ENCODE results near the gene DROSHA.

Gene DROSHA

DNA sequence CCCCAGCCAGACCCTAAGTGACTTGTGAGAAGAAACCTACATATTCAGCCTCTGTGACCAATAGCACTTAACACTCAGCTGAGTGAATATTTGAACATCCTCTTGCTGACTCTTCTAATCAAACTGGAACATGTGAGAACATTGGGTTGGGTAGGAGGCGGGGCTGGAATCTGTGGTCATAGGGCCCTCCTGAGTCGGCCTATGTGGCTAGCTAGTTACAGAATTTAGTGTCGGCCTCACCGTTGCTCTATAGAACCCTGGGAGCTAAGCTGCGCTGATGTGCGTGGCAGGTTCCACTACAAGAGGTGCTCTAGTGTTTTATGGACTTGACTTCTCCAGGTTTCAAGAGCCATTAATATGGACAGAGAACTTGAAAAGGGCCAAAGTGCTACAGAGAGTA is 138.8 kb downstream of the DROSHA start:
- no peak for TF ChIP-seq CTCF (IDR thresholded peaks at IDR 0.05; ENCODE audit: low read length, missing control alignments)
- no peak overlapping the region for H3K4me3 ChIP-seq (replicated peaks; ENCODE audit: low read depth, low read length)
- DNase-seq (ENCODE audit: low read depth): no peak

DNA sequence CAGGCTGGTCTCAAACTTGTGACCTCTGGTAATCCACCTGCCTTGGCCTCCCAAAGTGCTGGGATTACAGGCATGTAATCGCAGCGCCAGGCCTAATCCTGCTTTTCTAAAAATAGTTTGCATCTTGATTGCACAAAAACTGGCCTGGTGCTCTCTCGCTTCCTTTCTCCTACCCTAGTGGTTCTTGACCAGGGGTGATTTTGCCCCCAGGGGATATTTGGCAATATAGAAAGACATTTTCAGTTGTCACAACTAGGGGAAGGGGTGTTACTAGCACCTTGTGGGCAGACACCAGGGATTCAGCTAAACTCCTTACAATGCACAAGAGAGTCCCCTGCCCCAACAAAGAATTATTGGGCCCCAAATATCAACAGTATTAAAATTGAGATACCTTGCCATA is 139.8 kb downstream of the DROSHA start:
- TF ChIP-seq CTCF (IDR thresholded peaks at IDR 0.05; ENCODE audit: low read length, missing control alignments): no peak
- no peak for DNase-seq (ENCODE audit: low read depth)
- H3K4me3 ChIP-seq (replicated peaks; ENCODE audit: low read depth, low read length): no peak overlapping the region

GRCh38 chr5:31390256-31390655 is 141.6 kb downstream of the DROSHA start:
- no peak for TF ChIP-seq CTCF (IDR thresholded peaks at IDR 0.05; ENCODE audit: low read length, missing control alignments)
- H3K4me3 ChIP-seq (replicated peaks; ENCODE audit: low read depth, low read length): no peak overlapping the region

DNA sequence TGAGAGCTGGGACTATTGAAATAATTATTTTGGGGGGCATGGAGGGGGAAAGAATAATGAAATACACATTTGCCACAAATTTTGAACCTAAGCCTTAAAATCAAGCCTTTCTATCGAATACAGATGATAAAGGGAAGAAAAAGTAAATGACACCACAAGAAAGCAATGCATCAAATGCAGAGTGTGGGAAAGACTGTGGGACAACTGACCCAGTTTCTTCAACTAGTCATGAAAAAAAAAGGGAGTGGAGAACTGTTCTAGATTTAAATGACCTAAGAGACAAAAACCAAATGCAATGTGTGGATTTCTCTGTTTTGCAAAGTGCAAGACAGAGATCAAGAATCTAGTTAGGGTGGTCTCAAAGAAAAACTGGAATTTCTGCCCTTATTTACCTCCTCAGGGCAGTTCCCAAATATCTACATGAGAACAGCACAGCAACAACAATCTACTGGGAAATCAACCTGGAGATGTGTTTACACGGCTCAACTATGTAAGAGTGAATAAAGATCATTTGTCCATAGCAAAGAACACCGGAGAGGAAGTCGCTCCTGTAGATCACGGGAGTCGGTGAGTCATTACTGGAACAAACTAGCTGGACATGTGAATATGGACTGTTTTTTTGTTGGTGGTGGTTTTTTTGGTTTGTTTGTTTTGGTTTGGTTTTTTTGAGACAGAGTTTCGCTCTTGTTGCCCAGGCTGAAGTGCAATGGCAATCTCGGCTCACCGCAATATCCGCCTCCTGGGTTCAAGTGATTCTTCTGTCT is 145.9 kb downstream of the DROSHA start:
- H3K4me3 ChIP-seq (replicated peaks; ENCODE audit: low read depth, low read length): no peak overlapping the region
- DNase-seq (ENCODE audit: low read depth): no peak
- no peak for TF ChIP-seq CTCF (IDR thresholded peaks at IDR 0.05; ENCODE audit: low read length, missing control alignments)

More at GRCh38 chr5:31390256-31390655, 141.6 kb downstream of the DROSHA start:
- no peak for DNase-seq (ENCODE audit: low read depth)

- DNase-seq (ENCODE audit: low read depth): peak; percentile 58
- no peak for TF ChIP-seq CTCF (IDR thresholded peaks at IDR 0.05; ENCODE audit: low read length, missing control alignments)
- no peak overlapping the region for H3K4me3 ChIP-seq (replicated peaks; ENCODE audit: low read depth, low read length)
These were observed 148.2 kb downstream of the DROSHA start for GRCh38 chr5:31383734-31384133.

DNA sequence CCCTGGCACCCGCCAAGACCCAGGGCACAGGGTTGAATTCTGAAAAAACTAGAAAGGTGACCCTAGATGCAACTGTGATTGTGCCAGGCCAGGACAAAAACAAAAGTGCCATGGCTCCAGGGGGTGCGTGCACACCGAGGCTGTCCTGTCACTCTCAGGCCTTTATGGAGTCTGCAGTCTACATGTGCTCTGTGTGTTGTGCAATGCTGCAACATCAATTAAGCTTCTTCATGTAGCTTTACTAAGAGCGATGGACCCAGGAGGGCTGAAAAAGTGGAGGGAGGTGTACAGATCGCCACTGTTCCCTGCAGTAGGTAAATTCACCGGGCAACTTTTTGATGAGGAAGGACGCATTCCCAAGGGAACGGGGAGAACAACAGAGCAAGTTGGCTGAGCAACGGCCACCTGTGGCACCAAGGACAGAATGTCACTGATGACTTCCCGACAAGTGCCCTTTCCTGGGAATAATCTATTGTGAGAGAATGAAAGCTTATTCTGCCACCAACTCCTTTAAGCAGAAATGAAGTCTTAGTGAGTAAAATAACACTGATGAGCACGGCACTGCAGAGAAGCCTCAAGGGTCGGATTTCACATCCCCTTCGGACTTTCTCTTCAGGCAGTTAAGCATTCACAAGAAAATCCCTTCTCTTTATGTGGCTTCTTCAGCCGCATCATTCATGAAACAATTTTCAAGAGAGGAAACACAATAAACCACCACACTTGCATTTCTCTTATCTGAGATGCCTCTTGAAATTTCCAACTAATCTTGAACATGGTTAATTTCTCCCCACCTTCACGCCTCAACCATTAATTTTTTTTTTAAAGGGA is 149.6 kb downstream of the DROSHA start:
- no peak for TF ChIP-seq CTCF (IDR thresholded peaks at IDR 0.05; ENCODE audit: low read length, missing control alignments)
- DNase-seq (ENCODE audit: low read depth): no peak
- H3K4me3 ChIP-seq (replicated peaks; ENCODE audit: low read depth, low read length): no peak overlapping the region
